Measurements from ENCODE around the gene KCNQ1.

- no peak for TF ChIP-seq CTCF (conservative IDR thresholded peaks at IDR 0.05 in 1 of 2, IDR thresholded peaks at IDR 0.05 in 1 of 2; ENCODE audit: low read depth in 1 of 2, low read length in 2 of 2)
- no peak for TF ChIP-seq EZH2 (IDR thresholded peaks at IDR 0.05; ENCODE audit: low read length, missing control alignments)
Observed at GRCh38 chr11:2536440-2536989, 91.7 kb downstream of the KCNQ1 start.

All from fibroblast of lung (primary cell).